HG03108 (cell line): ENCODE results near the gene BORCS5.
"Not testable (repeated sequence)": the region's sequence is repeated elsewhere in the genome, so short reads cannot be mapped to it uniquely, and the experiment has no call there.

Experiments
- ATAC-seq: cut with Tn5 transposase; IDR thresholded peaks from one replicate; pipeline ENCODE4 v1.9.1; 2021; ENCODE audit warnings: moderate library complexity; ENCODE audit not compliant: unreplicated experiment

The BORCS5 gene

GRCh38 chr12:12356896-12357718, at the start of gene BORCS5:
Gene BORCS5, plus strand, starts transcription at chr12:12357078. Its CDS starts 374 bp downstream, at chr12:12357452.
- ATAC-seq = peak; percentile 87

DNA sequence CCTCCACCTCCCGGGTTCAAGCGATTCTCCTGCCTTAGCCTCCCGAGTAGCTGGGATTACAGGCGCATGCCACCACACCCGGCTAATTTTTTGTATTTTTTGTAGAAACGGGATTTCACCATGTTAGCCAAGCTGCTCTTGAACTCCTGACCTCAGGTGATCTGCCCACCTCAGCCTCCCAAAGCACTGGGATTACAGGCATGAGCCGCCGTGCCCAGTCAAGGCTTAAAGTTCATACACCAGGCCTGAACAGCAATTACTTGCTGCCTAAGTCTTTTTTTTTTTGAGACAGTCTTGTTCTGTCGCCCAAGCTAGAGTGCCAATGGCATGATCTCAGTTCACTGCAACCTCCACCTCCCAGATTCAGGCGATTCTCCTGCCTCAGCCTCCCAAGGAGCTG, 46.2 kb upstream of the BORCS5 start:
- not testable (repeated sequence) for ATAC-seq

- ATAC-seq = no peak
These were observed 41.0 kb upstream of the BORCS5 start for GRCh38 chr12:12315838-12316237.

DNA sequence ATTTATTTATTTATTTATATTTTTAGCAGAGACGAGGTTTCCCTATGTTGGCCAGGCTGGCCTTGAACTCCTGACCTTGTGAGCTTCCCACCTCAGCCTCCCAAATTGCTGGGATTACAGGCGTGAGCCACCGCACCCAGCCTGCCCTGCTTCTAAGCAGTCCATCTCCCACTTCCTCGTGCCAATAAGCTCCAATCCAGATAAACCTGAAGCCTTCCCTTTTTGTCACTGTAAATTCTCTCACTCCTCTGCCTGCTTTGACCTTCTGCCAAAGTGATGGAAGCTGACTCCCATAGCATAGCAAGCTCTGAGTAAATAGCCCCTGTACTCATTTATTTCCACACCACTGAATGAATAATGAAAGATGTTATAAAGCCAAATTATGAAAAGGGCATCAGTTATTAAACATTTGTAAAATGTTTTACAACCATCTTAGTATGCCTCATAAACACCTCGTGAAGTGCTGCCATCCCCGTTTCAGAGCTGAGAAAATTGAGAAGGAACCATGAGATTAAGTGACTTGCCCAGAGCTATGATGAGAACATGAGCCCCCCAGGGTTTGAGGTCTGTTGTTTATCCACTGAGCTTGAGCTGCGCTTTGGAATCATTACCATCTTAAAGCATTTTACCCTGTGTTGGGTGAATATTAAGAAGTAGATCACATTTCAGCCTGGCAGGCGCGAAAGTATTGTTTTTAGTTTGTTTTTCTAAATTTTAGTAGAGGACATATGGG, 37.3 kb upstream of the BORCS5 start:
- no peak for ATAC-seq

DNA sequence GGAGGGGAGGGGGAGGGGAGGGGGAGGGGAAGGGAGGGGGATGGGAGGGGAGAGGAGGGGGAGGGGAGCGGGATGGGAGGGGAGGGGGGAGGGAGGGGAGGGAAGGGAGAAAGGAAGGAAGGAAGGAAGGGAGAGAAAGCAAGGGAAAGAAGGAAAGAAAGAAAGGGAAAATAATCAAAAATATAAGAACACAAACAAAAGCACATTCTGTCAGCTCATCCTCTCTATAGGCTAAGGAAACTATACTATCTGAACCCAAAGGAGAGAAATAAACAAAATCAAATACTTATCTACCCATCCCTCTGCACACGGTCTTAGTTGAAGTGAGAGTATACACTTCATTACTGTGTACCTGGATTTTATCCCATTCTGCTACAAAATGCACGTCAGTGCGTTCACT, 33.8 kb upstream of the BORCS5 start:
- ATAC-seq = no peak

DNA sequence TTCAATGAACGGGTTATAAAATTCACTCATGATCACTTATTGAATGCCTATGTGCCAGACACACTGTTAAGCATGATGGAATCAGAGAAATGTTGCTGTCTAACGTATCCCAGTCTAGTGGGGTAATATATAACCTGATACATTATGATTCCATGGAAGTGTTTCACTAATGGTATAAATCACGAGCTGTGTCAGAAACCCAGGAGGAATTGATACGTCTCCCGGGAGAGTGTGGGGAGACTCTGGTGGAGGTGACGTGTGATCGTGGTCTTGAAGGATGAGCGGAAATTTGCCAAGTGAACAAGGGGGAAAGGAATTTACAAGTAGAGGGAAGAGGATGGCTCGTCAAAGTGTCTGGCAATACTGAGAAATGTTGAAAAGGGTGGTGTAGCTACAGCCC, 33.3 kb upstream of the BORCS5 start:
- no peak for ATAC-seq

- ATAC-seq = no peak
These were observed 30.6 kb upstream of the BORCS5 start for GRCh38 chr12:12326262-12326661.

GRCh38 chr12:12327802-12328201, 29.1 kb upstream of the BORCS5 start:
- no peak for ATAC-seq

- no peak for ATAC-seq
These were observed 25.6 kb upstream of the BORCS5 start for GRCh38 chr12:12331244-12331771.

DNA sequence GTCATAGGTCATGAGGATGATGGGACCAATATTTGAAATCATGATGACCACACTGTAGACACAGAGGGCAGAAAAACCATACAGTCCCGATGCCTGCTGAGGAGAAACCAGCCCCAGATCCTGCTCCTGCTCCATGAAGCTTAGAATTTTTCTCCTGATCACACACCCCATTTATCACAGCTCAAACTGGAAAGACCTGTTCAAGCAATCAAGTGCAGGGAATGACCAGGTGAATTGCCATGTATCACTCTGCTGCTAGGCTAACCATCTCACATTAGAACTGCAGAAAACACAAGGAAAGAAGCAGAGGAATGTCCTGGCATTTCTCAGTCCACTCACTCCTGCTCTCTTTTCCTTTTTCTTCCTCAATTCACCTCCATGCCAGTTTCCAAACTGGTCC, 25.0 kb upstream of the BORCS5 start:
- ATAC-seq = no peak

GRCh38 chr12:12333407-12334366, 23.2 kb upstream of the BORCS5 start:
- ATAC-seq = no peak

GRCh38 chr12:12334367-12335040, 22.4 kb upstream of the BORCS5 start:
- ATAC-seq = no peak

GRCh38 chr12:12336049-12336411, 20.8 kb upstream of the BORCS5 start:
- no peak for ATAC-seq

- ATAC-seq = no peak
These were observed 20.4 kb upstream of the BORCS5 start for GRCh38 chr12:12336511-12336910.

DNA sequence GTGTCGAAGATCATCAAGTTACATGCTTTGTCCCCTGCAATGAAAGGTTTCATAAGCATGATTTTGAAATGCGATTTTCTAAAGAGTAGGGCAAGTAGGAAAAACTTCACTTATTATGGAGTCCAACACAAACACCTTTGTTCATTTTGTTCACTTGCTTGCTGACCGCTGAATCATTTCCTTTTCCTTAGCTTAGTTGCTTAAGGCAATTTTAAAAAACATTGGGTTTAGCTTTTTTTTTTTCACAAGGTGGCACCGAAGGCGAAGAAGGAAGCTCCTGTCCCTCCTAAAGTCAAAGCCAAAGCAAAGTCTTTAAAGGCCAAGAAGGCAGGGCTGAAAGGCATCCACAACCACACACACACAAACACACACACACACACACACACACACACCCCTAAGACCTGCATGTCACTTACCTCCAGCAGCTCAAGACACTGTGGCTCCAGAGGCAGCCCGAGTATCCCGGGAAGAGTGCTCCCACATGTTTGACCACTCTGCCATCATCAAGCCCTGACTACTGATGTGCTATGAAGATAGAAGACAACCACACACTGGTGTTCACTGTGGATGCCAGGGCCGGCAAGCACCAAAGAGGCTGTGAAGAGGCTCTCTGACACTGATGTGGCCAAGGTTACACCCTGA, 18.2 kb upstream of the BORCS5 start:
- no peak for ATAC-seq

- no peak for ATAC-seq
These were observed 6.9 kb upstream of the BORCS5 start, which contains the start of gene MANSC1 for GRCh38 chr12:12349711-12350665. Gene MANSC1, minus strand, starts transcription at chr12:12350242. Its CDS starts 6,928 bp downstream, at chr12:12343314.

DNA sequence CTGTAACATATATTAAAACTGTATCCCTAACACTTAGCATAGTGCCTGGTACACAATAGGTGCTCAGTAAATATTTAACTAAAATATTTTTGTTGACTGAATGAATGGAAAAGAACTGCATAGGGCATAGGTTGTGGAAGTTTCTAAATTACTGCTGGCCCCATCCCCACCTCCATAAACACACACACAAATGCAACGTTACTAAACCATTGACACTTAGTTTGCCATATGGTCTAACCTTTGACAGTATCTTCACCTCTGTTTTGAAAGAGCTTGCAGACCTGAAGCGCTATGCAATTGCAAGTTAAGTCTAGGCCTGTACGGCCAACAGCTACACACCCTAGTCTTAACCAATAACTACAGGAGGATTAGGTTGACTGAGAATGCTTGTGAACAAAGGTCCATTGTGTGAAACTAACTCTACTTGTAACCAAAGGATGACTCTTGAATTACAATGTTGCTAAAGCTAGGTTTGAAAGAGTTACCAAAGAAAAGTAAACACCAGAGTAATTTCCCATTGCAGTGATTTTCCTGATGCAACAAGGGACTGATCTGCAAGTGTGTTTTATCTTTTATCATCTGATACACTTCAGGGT, 5.9 kb upstream of the BORCS5 start:
- no peak for ATAC-seq

DNA sequence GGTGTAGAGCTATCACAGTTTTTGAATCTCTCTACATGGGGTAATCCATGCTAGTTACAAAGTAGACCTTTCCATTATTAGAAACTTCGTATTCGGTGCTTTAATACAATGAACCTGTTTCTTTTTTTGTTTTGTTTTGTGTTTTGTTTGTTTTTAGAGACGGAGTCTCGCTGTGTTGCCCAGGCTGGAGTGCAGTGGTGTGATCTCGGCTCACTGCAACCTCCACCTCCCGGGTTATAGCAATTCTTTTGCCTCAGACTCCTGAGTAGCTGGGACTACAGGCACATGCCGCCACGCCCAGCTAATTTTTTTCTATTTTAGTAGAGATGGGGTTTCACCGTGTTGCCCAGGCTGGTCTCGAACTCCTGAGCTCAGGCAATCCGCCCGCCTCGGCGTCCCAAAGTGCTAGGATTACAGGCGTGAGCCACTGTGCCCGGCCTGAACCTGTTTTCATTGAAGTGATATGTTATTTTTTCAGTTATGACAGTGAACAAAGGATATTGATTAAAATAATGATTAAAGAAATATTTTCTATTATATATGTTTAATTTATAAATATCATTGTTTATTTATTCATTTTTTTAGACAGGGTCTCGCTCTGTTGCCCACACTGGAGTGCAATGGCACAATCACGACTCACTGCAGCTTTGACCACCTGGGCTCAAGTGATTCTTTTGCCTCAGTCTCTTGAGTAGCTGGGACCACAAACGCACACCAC, 5.3 kb upstream of the BORCS5 start:
- ATAC-seq = not testable (repeated sequence)
